ENCODE data around the gene CEACAM5. TPM values are rescaled to one million over a fixed set of nuclear protein-coding genes. Genes with fewer than 3 reads are reported as not detected.

The CEACAM5 gene
- 0.19 TPM for total RNA-seq
- long read RNA-seq = 0 reads

DNA sequence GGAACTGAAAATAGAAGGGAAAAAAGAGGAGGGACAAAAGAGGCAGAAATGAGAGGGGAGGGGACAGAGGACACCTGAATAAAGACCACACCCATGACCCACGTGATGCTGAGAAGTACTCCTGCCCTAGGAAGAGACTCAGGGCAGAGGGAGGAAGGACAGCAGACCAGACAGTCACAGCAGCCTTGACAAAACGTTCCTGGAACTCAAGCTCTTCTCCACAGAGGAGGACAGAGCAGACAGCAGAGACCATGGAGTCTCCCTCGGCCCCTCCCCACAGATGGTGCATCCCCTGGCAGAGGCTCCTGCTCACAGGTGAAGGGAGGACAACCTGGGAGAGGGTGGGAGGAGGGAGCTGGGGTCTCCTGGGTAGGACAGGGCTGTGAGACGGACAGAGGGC, at the start of gene CEACAM5:
CEACAM5 (plus strand) TSS at position 146 of the 400 bp plus-strand sequence; CDS start at position 252, 106 bp downstream.
- intact Hi-C loops (cut with DNase I) = no loop called here
- DNase-seq (ENCODE audit: low spot score) = no peak

GRCh38 chr19:41666075-41666474, 42.4 kb upstream of the CEACAM5 start:
- intact Hi-C loops (cut with DNase I) = no loop called here
- no peak for DNase-seq (ENCODE audit: low spot score)

- no peak for DNase-seq (ENCODE audit: low spot score)
- intact Hi-C loops (cut with DNase I) = no loop called here
These were observed 40.1 kb upstream of the CEACAM5 start for GRCh38 chr19:41668315-41668714.

GRCh38 chr19:41670755-41671154, 37.7 kb upstream of the CEACAM5 start:
- DNase-seq (ENCODE audit: low spot score) = no peak
- intact Hi-C loops (cut with DNase I) = no loop called here

GRCh38 chr19:41671486-41671885, 36.9 kb upstream of the CEACAM5 start:
- DNase-seq (ENCODE audit: low spot score) = no peak
- intact Hi-C loops (cut with DNase I) = no loop called here

- intact Hi-C loops (cut with DNase I) = no loop called here
- no peak for DNase-seq (ENCODE audit: low spot score)
These were observed 26.0 kb upstream of the CEACAM5 start for GRCh38 chr19:41682437-41682836.

GRCh38 chr19:41687419-41687818, 21.0 kb upstream of the CEACAM5 start:
- intact Hi-C loops (cut with DNase I) = no loop called here
- DNase-seq (ENCODE audit: low spot score) = no peak

DNA sequence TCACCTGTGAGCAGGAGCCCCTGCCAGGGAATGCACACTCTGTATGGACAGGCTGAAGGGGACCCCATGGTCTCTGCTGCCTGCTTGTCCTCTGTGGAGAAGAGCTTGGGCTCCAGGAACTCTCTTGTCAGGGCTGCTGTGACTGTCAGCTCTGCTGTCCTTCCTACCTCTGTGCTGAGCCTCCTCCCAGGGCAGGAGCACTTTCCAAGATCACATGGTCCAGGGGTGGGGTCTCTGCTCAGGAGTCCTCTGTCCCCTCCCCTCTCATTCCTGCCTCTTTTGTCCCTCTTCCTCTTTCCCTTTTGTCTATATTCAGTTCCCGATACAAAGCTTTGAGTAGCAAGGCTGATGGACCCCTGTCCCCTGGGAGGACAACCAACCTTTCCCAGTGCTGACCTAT, 20.3 kb upstream of the CEACAM5 start, which contains the start of gene CEACAM7:
CEACAM7 (minus strand) TSS at position 173 of the 400 bp plus-strand sequence; CDS start at position 68, 105 bp downstream.
- no peak for DNase-seq (ENCODE audit: low spot score)
- intact Hi-C loops (cut with DNase I) = no loop called here

DNA sequence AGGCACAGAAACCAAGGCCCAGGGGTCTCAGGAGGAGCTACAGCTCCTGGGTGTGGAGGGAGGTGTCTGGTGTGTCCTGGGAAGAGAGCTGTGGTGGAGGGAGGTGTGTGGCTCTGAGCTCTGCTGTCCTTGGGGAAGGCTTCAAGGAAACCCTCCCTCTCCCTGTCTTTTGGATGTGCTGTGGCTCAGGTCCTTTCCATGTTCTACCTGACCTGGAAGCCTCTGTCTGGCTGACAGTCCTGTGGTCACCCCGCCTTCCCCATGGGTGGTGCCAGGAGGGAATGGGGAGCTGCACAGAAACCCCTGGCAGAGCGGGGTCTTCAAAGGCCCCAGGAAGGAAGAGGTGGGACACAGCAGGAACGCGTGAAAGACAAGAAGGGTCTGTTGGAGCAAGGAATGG, 19.7 kb upstream of the CEACAM5 start:
- no peak for DNase-seq (ENCODE audit: low spot score)
- intact Hi-C loops (cut with DNase I) = no loop called here

DNA sequence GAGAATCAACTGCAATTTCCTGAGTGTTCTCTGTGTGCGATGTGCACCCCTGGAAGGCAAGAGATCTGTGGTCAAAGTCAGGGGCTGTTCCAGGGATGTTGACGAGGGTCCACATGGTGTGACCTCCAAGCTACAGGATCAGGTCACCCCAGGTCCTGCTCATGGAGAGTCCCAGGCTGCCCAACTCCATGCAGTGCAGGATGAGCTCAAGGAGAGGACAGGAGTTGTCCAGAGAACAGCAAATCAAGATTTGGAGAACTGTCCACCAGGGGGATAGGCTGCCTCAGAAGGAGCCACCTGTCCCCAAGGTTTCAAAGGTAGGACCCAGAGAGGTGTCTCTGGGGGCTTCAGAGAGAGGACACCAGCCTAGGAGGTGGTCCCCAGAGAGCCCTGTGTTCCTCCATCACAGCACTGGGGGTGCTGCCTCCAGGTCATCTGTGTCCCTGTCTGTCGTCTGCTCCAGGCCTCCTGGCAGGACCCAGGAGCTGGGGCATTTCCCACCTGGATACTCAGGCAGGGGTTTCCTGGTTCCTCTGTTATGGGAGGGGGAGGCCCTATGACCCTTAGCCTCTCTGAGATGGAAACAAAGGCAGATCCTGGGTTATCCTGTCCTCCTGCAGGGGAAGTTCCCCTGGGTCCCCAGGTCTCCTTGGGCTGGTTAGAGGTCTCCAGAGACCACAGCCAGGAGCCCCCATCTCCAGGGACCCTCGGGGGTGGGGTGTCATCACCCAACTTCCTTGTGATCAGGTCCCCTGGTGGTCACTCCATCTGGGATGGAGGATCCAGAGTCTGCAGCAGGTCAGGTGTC, 18.2 kb upstream of the CEACAM5 start:
- DNase-seq (ENCODE audit: low spot score) = no peak
- intact Hi-C loops (cut with DNase I) = no loop called here

GRCh38 chr19:41690801-41691065, 17.7 kb upstream of the CEACAM5 start:
- intact Hi-C loops (cut with DNase I) = no loop called here
- DNase-seq (ENCODE audit: low spot score) = no peak

- no peak for DNase-seq (ENCODE audit: low spot score)
- intact Hi-C loops (cut with DNase I) = no loop called here
These were observed 17.0 kb upstream of the CEACAM5 start for GRCh38 chr19:41691268-41691970.

DNA sequence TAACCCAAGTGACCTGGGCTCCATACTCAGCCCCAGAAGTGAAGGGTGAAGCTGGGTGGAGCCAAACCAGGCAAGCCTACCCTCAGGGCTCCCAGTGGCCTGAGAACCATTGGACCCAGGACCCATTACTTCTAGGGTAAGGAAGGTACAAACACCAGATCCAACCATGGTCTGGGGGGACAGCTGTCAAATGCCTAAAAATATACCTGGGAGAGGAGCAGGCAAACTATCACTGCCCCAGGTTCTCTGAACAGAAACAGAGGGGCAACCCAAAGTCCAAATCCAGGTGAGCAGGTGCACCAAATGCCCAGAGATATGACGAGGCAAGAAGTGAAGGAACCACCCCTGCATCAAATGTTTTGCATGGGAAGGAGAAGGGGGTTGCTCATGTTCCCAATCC, 14.2 kb upstream of the CEACAM5 start:
- no peak for DNase-seq (ENCODE audit: low spot score)
- intact Hi-C loops (cut with DNase I) = no loop called here

DNA sequence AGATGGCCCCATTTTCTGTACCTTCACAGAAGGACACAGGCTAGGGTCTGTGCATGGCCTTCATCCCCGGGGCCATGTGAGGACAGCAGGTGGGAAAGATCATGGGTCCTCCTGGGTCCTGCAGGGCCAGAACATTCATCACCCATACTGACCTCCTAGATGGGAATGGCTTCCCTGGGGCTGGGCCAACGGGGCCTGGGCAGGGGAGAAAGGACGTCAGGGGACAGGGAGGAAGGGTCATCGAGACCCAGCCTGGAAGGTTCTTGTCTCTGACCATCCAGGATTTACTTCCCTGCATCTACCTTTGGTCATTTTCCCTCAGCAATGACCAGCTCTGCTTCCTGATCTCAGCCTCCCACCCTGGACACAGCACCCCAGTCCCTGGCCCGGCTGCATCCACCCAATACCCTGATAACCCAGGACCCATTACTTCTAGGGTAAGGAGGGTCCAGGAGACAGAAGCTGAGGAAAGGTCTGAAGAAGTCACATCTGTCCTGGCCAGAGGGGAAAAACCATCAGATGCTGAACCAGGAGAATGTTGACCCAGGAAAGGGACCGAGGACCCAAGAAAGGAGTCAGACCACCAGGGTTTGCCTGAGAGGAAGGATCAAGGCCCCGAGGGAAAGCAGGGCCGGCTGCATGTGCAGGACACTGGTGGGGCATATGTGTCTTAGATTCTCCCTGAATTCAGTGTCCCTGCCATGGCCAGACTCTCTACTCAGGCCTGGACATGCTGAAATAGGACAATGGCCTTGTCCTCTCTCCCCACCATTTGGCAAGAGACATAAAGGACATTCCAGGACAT, 13.4 kb upstream of the CEACAM5 start:
- intact Hi-C loops (cut with DNase I) = no loop called here
- no peak for DNase-seq (ENCODE audit: low spot score)

GRCh38 chr19:41695745-41696144, 12.7 kb upstream of the CEACAM5 start:
- intact Hi-C loops (cut with DNase I) = no loop called here

GRCh38 chr19:41696402-41697197, 11.8 kb upstream of the CEACAM5 start:
- DNase-seq (ENCODE audit: low spot score) = peak; percentile 33
- intact Hi-C loops (cut with DNase I) = no loop called here

More at GRCh38 chr19:41695745-41696144, 12.7 kb upstream of the CEACAM5 start:
- DNase-seq (ENCODE audit: low spot score) = no peak

DNA sequence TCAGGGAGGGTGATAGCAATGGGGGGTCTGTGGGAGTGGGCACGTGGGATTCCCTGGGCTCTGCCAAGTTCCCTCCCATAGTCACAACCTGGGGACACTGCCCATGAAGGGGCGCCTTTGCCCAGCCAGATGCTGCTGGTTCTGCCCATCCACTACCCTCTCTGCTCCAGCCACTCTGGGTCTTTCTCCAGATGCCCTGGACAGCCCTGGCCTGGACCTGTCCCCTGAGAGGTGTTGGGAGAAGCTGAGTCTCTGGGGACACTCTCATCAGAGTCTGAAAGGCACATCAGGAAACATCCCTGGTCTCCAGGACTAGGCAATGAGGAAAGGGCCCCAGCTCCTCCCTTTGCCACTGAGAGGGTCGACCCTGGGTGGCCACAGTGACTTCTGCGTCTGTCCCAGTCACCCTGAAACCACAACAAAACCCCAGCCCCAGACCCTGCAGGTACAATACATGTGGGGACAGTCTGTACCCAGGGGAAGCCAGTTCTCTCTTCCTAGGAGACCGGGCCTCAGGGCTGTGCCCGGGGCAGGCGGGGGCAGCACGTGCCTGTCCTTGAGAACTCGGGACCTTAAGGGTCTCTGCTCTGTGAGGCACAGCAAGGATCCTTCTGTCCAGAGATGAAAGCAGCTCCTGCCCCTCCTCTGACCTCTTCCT, 11.1 kb upstream of the CEACAM5 start:
- intact Hi-C loops (cut with DNase I) = no loop called here
- DNase-seq (ENCODE audit: low spot score) = peak; percentile 56

DNA sequence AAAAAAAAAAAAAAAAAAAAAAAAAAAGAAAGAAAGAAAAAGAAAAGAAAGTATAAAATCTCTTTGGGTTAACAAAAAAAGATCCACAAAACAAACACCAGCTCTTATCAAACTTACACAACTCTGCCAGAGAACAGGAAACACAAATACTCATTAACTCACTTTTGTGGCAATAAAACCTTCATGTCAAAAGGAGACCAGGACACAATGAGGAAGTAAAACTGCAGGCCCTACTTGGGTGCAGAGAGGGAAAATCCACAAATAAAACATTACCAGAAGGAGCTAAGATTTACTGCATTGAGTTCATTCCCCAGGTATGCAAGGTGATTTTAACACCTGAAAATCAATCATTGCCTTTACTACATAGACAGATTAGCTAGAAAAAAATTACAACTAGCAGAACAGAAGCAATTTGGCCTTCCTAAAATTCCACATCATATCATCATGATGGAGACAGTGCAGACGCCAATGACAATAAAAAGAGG, 9.6 kb upstream of the CEACAM5 start:
- no peak for DNase-seq (ENCODE audit: low spot score)
- intact Hi-C loops (cut with DNase I) = no loop called here
